Esophagus muscularis mucosa (tissue), 4 donors: ENCODE results near the gene CAMSAP2. TPM values are rescaled to one million over a fixed set of nuclear protein-coding genes. Genes with fewer than 3 reads are reported as not detected.

Experiments
- DNase-seq: peaks from one replicate; pipeline ENCODE4 v3.0.0-alpha.2; 2017; ENCODE audit errors: extremely low spot score
- H3K27ac ChIP-seq, 4 donors: fragments of 200-600 bp; sonication (generic); replicated peaks in 1 of 4; 1 replicate in 3 of 4; 2 replicates in 1 of 4; pipeline ENCODE4 v1.5.1; 2016 to 2019; ENCODE audit warnings: mild to moderate bottlenecking in 1 of 4
- H3K27me3 ChIP-seq, 4 donors: fragments of 200-600 bp; sonication (generic); one replicate each; pipeline versions ENCODE4 v1.5.1 to v1.6.0; 2016 to 2019
- H3K36me3 ChIP-seq, 4 donors: fragments of 200-600 bp; sonication (generic); one replicate each; pipeline ENCODE4 v1.5.1; 2016 to 2019
- H3K4me1 ChIP-seq, 4 donors: fragments of 200-600 bp; sonication (generic); one replicate each; pipeline ENCODE4 v1.5.1; 2016 to 2019
- H3K4me3 ChIP-seq, 4 donors: fragments of 200-600 bp; sonication (generic); 1 replicate in 2 of 4; 2 replicates in 2 of 4; pipeline ENCODE4 v1.5.1; 2016 to 2019; ENCODE audit warnings: mild to moderate bottlenecking in 4 of 4, moderate library complexity in 1 of 4
- H3K9me3 ChIP-seq, 4 donors: fragments of 200-600 bp; sonication (generic); 1 replicate in 3 of 4; 2 replicates in 1 of 4; pipeline ENCODE4 v1.5.1; 2016 to 2019
- CTCF ChIP-seq, 3 experiments: fragments of 200-600 bp in 2 of 3; fragments of 450-650 bp in 1 of 3; sonication (generic) in 2 of 3; IDR thresholded peaks; one replicate each; pipeline ENCODE4 v1.5.1; 2017 to 2019; ENCODE audit warnings: antibody characterized with exemption in 3 of 3, mild to moderate bottlenecking in 2 of 3, moderate library complexity in 1 of 3
- EP300 ChIP-seq: sonication (generic); formaldehyde crosslinking; IDR thresholded peaks from one replicate; pipeline ENCODE4 v1.6.1; 2017; ENCODE audit warnings: antibody characterized with exemption
- POLR2A ChIP-seq: fragments of 450-650 bp; IDR thresholded peaks from one replicate; pipeline ENCODE4 v1.6.1; 2017; ENCODE audit warnings: antibody characterized with exemption, moderate library complexity, mild to moderate bottlenecking, low read depth
- POLR2AphosphoS5 ChIP-seq, 2 donors: sonication (generic); formaldehyde crosslinking; IDR thresholded peaks; one replicate each; pipeline ENCODE4 v1.6.1; 2017; ENCODE audit warnings: antibody characterized with exemption in 2 of 2
- WGBS: methylation state at CpG from one replicate; pipeline ENCODE4 v1.1.5; 2018; 5-methylcytosine and 5-hydroxymethylcytosine counted together
- intact Hi-C: fragments of 100-400 bp; cut with DNase I; formaldehyde crosslinking; loops from one replicate; pipeline ENCODE4 v1.15.1; 2023
- total RNA-seq, 4 donors: library from RNA; depleted of rRNA; stranded (reverse); fragments of >200 nt; gene quantifications; one replicate each; pipeline versions ENCODE4 v1.1.0 to v1.2.1, GENCODE V29; 2016

CAMSAP2 gene
- total RNA-seq, 4 donors from 2014 or later, result 34.6 to 44.0 (median 38.4) TPM

DNA sequence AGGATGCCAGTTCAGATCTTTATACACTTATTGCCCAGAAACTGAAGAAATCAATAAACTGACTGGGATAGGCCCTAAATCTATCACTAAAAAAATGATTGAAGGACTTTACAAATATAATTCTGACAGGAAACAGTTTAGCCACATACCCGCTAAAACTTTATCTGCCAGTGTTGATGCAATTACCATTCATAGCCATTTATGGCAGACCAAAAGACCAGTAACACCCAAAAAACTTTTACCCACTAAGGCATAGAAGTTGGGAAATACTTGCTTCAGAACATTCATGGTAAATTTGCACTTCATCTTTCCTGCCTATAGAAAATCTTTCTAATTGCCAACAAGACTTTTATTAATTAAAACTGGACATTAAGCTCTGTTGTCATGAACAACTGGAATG is 119.1 kb downstream of the CAMSAP2 start:
- intact Hi-C loops, result no loop called here
- Histone ChIP-seq H3K27me3 (no peaks in the 10 kb centered on the region), H3K4me3 (no peak overlapping the region), H3K9me3 (no peaks in the 10 kb centered on the region), H3K36me3 (peaks cover 10 to 69% (median 46%) of the 10 kb centered on the region in 4 donors), H3K27ac (no peak overlapping the region), H3K4me1 (peaks cover 0 to 3% (median 0%) of the 10 kb centered on the region in 4 donors)
- WGBS, result 89% methylated on average over 1 of the region's 1 CpG
- no peak for DNase-seq
- no peak for TF ChIP-seq EP300
- no peak for TF ChIP-seq POLR2A
- no peak for TF ChIP-seq POLR2AphosphoS5 (IDR thresholded peaks at IDR 0.05)
- TF ChIP-seq CTCF (IDR thresholded peaks at IDR 0.05), result no peak

- no peak overlapping the region for H3K27ac ChIP-seq
- 95% methylated on average over 2 of the region's 2 CpGs for WGBS
These were observed 123.4 kb downstream of the CAMSAP2 start for GRCh38 chr1:200861937-200862647.

DNA sequence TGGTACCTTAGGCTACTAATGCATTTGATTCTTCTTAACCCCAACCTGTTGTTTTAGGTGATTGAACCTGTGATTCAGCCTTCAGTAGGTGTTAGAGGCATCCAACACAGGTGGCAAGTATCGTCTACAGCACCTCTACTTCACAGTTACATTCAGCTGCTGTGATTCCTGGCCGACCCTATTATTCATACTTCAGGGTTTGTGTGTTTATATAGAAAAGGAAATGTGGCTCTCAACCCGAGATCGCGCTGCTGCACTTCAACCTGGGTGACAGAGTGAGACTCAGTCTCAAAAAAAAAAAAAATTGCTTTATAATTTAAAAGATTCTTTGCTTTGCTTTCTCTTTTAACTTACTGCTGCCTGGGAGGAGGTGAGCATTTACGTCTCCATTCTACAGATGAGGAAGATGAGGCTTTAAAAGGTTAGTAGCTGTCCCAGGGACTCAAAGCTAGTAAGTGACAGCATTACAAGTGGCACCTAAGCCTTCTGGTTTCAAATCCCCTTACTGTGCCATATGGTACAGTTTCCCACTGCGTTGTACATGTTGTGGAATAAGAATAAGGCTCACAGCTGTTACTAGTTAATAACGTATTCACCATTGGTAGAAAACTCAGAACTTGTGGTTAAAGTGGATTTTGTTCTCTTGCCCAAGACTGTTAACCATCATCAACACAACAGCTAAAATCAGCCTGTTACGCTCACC is 124.2 kb downstream of the CAMSAP2 start:
- TF ChIP-seq CTCF (IDR thresholded peaks at IDR 0.05), result no peak
- TF ChIP-seq POLR2A, result no peak
- TF ChIP-seq EP300, result no peak
- TF ChIP-seq POLR2AphosphoS5 (IDR thresholded peaks at IDR 0.05), result no peak
- WGBS, result 81% methylated on average over 9 of the region's 9 CpGs
- peaks cover 0 to 6% (median 1%) of the 10 kb centered on the region in 4 donors for H3K27me3 ChIP-seq
- no peaks in the 10 kb centered on the region for H3K9me3 ChIP-seq
- H3K27ac ChIP-seq, result no peak overlapping the region
- peaks cover 7 to 35% (median 20%) of the 10 kb centered on the region in 4 donors for H3K36me3 ChIP-seq
- intact Hi-C loops, result no loop called here
- DNase-seq, result no peak
- peaks cover 0 to 7% (median 2%) of the 10 kb centered on the region in 4 donors for H3K4me1 ChIP-seq
- no peak overlapping the region for H3K4me3 ChIP-seq

More at GRCh38 chr1:200861937-200862647, 123.4 kb downstream of the CAMSAP2 start:
- no peaks in the 10 kb centered on the region for H3K27me3 ChIP-seq
- H3K4me1 ChIP-seq, result peaks cover 0 to 7% (median 2%) of the 10 kb centered on the region in 4 donors
- DNase-seq, result no peak
- TF ChIP-seq POLR2A (no peak), EP300 (no peak), CTCF (IDR thresholded peaks at IDR 0.05) (no peak), POLR2AphosphoS5 (IDR thresholded peaks at IDR 0.05) (no peak)
- intact Hi-C loops, result no loop called here
- H3K4me3 ChIP-seq, result no peak overlapping the region
- H3K36me3 ChIP-seq, result peaks cover 13 to 42% (median 25%) of the 10 kb centered on the region in 4 donors
- no peaks in the 10 kb centered on the region for H3K9me3 ChIP-seq

GRCh38 chr1:200866116-200866515 is 127.4 kb downstream of the CAMSAP2 start:
- Histone ChIP-seq H3K27me3 (peaks cover 0 to 29% (median 2%) of the 10 kb centered on the region in 4 donors), H3K9me3 (no peaks in the 10 kb centered on the region), H3K27ac (no peak overlapping the region), H3K4me3 (no peak overlapping the region), H3K36me3 (peaks cover 4 to 19% (median 15%) of the 10 kb centered on the region in 4 donors), H3K4me1 (peaks cover 0 to 7% (median 2%) of the 10 kb centered on the region in 4 donors)
- DNase-seq, result no peak
- 78% methylated on average over 3 of the region's 3 CpGs for WGBS
- intact Hi-C loops, result no loop called here
- TF ChIP-seq POLR2AphosphoS5 (IDR thresholded peaks at IDR 0.05), result no peak
- TF ChIP-seq EP300, result no peak
- TF ChIP-seq POLR2A, result no peak

- no peaks in the 10 kb centered on the region for H3K9me3 ChIP-seq
- H3K36me3 ChIP-seq, result peaks cover 4 to 19% (median 15%) of the 10 kb centered on the region in 4 donors
- no peak overlapping the region for H3K27ac ChIP-seq
- H3K27me3 ChIP-seq, result peaks cover 0 to 33% (median 4%) of the 10 kb centered on the region in 4 donors
- 50% methylated on average over 5 of the region's 5 CpGs for WGBS
- H3K4me3 ChIP-seq, result no peak overlapping the region
- intact Hi-C loops, result no loop called here
- H3K4me1 ChIP-seq, result peaks cover 0 to 7% (median 2%) of the 10 kb centered on the region in 4 donors
- DNase-seq, result no peak
- TF ChIP-seq EP300 (no peak), POLR2A (no peak), CTCF (IDR thresholded peaks at IDR 0.05) (no peak), POLR2AphosphoS5 (IDR thresholded peaks at IDR 0.05) (no peak)
These were observed 127.8 kb downstream of the CAMSAP2 start for GRCh38 chr1:200866521-200866920.
